Left ventricle myocardium inferior (tissue), 1 donor: ENCODE measurements around the gene CRYBG1. TPM values are rescaled to one million over a fixed set of nuclear protein-coding genes. Genes with fewer than 3 reads are reported as not detected.

Experiments
- DNase-seq: peaks from one replicate; pipeline ENCODE4 v3.0.0-alpha.2; 2020
- H3K27ac ChIP-seq: fragments of 200-600 bp; replicated peaks from 2 replicates; pipeline ENCODE4 v1.8.0; 2021
- H3K27me3 ChIP-seq: fragments of 200-600 bp; 2 replicates; pipeline ENCODE4 v1.8.0; 2021; ENCODE audit warnings: low read depth
- H3K36me3 ChIP-seq: fragments of 200-600 bp; 2 replicates; pipeline ENCODE4 v1.8.0; 2021
- H3K4me1 ChIP-seq: fragments of 200-600 bp; 2 replicates; pipeline ENCODE4 v1.8.0; 2021
- H3K4me3 ChIP-seq: fragments of 200-600 bp; 2 replicates; pipeline ENCODE4 v1.8.0; 2021; ENCODE audit warnings: mild to moderate bottlenecking, moderate library complexity
- H3K9me3 ChIP-seq: fragments of 200-600 bp; replicated peaks from 2 replicates; pipeline ENCODE4 v1.8.0; 2021
- CTCF ChIP-seq: fragments of 200-600 bp; IDR thresholded peaks from 2 replicates; pipeline ENCODE4 v1.8.0; 2021; ENCODE audit warnings: antibody characterized with exemption, mild to moderate bottlenecking, borderline replicate concordance
- intact Hi-C: fragments of 100-400 bp; cut with micrococcal nuclease; formaldehyde crosslinking; loops from one replicate; pipeline ENCODE4 v1.11.0; 2022
- total RNA-seq: library from RNA; stranded (reverse); fragmentation: NEBNext Ultra II Directional; extraction: Animal tissue kit (Norgen Biotek cat#: 25700); gene quantifications from one replicate; pipeline ENCODE4 v1.2.1, GENCODE V29; 2021
- donor health status: DM: no; HTN: yes; CAD: no; lungs with severe emphysema.

CRYBG1 gene
- total RNA-seq, 1 donor from 2014 or later, result 1.3 TPM

- Histone ChIP-seq H3K9me3 (no peaks in the 10 kb centered on the region), H3K36me3 (no peaks in the 10 kb centered on the region)
Measured at GRCh38 chr6:106530502-106530901, 170.0 kb downstream of the CRYBG1 start.

GRCh38 chr6:106533054-106533453 is 172.5 kb downstream of the CRYBG1 start:
- Histone ChIP-seq H3K27ac (no peak overlapping the region), H3K36me3 (no peaks in the 10 kb centered on the region), H3K27me3 (no peaks in the 10 kb centered on the region), H3K4me1 (no peaks in the 10 kb centered on the region), H3K4me3 (no peak overlapping the region), H3K9me3 (no peaks in the 10 kb centered on the region)
- TF ChIP-seq CTCF, result no peak
- intact Hi-C loops, result no loop called here
- no peak for DNase-seq

More at GRCh38 chr6:106530502-106530901, 170.0 kb downstream of the CRYBG1 start:
- no peak for DNase-seq
- Histone ChIP-seq H3K27ac (no peak overlapping the region), H3K27me3 (no peaks in the 10 kb centered on the region), H3K4me1 (no peaks in the 10 kb centered on the region), H3K4me3 (no peak overlapping the region)
- no peak for TF ChIP-seq CTCF
- intact Hi-C loops, result no loop called here

GRCh38 chr6:106534004-106534403 is 173.5 kb downstream of the CRYBG1 start:
- no peak for DNase-seq
- H3K4me3 ChIP-seq, result no peak overlapping the region
- intact Hi-C loops, result no loop called here
- no peaks in the 10 kb centered on the region for H3K36me3 ChIP-seq
- TF ChIP-seq CTCF, result no peak
- no peaks in the 10 kb centered on the region for H3K9me3 ChIP-seq
- H3K4me1 ChIP-seq, result no peaks in the 10 kb centered on the region
- no peaks in the 10 kb centered on the region for H3K27me3 ChIP-seq
- no peak overlapping the region for H3K27ac ChIP-seq

GRCh38 chr6:106534564-106534982 is 174.1 kb downstream of the CRYBG1 start:
- TF ChIP-seq CTCF, result no peak
- H3K27ac ChIP-seq, result no peak overlapping the region
- H3K27me3 ChIP-seq, result no peaks in the 10 kb centered on the region
- no peaks in the 10 kb centered on the region for H3K9me3 ChIP-seq
- no peaks in the 10 kb centered on the region for H3K36me3 ChIP-seq
- H3K4me3 ChIP-seq, result no peak overlapping the region
- H3K4me1 ChIP-seq, result no peaks in the 10 kb centered on the region
- DNase-seq, result no peak
- intact Hi-C loops, result no loop called here

GRCh38 chr6:106535012-106535411 is 174.5 kb downstream of the CRYBG1 start:
- intact Hi-C loops, result no loop called here
- H3K4me1 ChIP-seq, result no peaks in the 10 kb centered on the region
- TF ChIP-seq CTCF, result no peak

GRCh38 chr6:106536357-106536756 is 175.8 kb downstream of the CRYBG1 start:
- TF ChIP-seq CTCF, result no peak
- no peak overlapping the region for H3K4me3 ChIP-seq
- no peaks in the 10 kb centered on the region for H3K27me3 ChIP-seq
- no peaks in the 10 kb centered on the region for H3K9me3 ChIP-seq
- no peak for DNase-seq
- no peaks in the 10 kb centered on the region for H3K36me3 ChIP-seq
- intact Hi-C loops, result no loop called here
- no peaks in the 10 kb centered on the region for H3K4me1 ChIP-seq
- no peak overlapping the region for H3K27ac ChIP-seq

More at GRCh38 chr6:106535012-106535411, 174.5 kb downstream of the CRYBG1 start:
- no peaks in the 10 kb centered on the region for H3K27me3 ChIP-seq
- DNase-seq, result no peak
- H3K27ac ChIP-seq, result no peak overlapping the region
- H3K4me3 ChIP-seq, result no peak overlapping the region
- H3K36me3 ChIP-seq, result no peaks in the 10 kb centered on the region
- H3K9me3 ChIP-seq, result no peaks in the 10 kb centered on the region
